GM08714 (cell line): Measurements from ENCODE around the gene ABRACL.
"Not testable (repeated sequence)": the region's sequence is repeated elsewhere in the genome, so short reads cannot be mapped to it uniquely, and the experiment has no call there.

Source experiments
- H3K4me3 ChIP-seq: fragments of 200-500 bp; sonication (Bioruptor generic); 2 replicates; pipeline ENCODE4 v1.5.1; 2014; ENCODE audit warnings: mild to moderate bottlenecking, low read length, inconsistent platforms
- ZNF274 ChIP-seq: IDR thresholded peaks from 2 replicates; pipeline ENCODE4 v1.6.1; 2012; ENCODE audit warnings: mild to moderate bottlenecking, low read depth, low read length

Gene ABRACL

DNA sequence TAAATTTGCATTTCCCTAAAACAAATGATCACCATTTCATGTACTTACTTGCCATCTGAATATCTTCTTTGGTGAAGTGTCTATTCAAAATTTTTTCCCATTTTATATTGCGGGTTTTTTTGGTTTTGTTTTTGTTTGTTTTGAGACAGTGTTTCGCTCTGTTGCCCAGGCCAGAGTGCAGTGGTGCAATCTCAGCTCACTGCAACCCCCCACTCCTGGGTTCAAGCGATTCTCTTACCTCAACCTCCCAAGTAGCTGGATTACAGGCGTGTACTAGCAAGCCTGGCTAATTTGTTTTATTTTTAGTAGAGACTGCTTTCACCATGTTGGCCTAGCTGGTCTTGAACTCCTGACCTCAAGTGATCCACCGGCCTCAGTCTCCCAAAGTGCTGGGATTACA lies 31.4 kb upstream of the ABRACL start:
- H3K4me3 ChIP-seq = no peak overlapping the region
- no peak for TF ChIP-seq ZNF274

DNA sequence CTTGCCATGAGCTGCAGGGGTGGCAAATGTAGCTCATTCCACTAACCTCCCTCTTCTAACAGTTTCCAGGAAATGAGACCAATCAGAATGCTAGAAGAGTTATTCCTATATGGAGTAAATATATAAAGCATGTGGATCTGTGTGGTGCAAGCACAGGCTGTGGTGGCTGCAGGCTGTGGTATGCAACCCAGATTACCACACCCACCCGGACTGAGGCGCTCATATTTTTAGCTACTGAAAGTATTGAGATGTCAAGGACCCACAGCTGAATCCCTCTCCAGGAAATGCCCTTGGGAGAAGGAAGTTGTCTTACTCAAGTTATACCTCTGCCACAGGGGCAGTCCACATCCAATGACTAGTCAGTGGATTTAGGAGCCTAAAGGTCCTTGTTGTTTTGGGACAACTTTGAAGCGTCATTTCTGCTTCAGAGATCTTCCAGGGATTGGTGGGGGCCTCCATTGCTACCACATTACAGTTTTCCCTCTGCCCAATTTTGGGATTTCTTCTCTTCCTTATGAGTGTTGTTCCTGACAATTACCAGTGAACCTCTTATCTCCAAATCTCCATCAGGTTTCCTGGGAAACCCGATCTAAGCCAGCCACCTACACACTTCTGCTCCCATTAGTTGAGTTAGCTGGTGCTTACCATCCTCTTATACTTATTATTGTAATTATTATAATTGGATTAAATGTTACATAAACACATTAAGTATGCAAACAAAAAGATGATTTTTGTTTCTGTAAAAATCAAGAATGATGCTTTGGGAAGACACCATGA lies 28.4 kb upstream of the ABRACL start:
- TF ChIP-seq ZNF274 = no peak
- no peak overlapping the region for H3K4me3 ChIP-seq

DNA sequence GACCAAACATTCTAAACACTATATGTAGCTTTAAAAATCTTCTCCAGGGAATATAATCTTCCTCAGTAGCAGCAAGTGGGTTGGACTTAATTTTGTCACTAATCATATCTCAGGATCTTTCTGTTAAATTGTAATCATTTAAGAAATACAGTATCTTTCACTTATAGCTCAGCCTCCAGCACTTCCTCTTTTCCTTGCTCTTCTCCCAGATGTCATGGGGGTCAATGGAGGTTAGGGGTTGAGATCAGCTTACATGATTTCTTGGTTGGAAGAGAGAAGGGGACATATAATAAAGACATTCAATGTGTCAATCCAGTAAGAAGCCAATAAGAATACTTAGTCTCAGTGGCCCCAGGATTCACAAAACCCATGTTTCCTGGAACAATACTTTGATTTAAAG lies 24.8 kb upstream of the ABRACL start:
- no peak overlapping the region for H3K4me3 ChIP-seq
- no peak for TF ChIP-seq ZNF274

DNA sequence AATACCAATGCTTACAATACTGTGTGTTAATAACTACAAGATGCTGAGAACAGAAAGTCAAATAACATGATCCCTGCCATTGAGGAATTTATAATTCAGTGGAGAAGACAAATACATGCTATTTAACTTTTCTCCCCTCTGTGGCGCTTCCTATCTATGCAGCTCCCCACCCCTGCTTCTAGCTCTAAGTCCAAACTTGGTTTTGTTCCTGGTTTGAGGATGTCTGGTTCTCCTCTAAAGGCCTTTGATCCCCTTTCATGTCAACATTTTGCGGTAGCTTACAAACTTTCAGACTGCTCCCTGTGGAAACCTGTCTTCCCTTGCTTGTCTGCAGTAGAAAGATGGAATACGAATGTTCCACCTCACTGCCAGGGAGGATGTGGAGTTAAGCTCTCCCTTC lies 22.1 kb upstream of the ABRACL start:
- TF ChIP-seq ZNF274 = no peak
- H3K4me3 ChIP-seq = no peak overlapping the region

DNA sequence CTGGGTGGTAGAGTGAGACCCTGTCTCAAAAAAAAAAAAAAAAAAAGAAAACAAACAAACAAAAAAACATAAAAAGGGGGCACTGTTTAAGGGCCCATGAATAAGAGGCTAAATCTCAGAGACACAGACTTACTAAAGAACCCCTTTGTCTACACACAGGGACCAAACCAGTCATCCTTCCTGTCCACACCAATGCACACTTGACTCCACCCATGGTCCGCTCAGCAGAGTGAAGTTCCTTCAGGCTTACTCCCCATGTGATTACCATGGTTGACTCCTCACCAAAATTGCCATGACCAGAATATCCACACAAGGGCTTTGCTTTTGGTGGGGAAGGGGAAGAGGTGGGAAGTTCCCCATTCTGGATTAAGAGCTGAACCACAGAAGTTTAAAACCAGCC lies 21.1 kb upstream of the ABRACL start:
- no peak for TF ChIP-seq ZNF274
- H3K4me3 ChIP-seq = no peak overlapping the region

DNA sequence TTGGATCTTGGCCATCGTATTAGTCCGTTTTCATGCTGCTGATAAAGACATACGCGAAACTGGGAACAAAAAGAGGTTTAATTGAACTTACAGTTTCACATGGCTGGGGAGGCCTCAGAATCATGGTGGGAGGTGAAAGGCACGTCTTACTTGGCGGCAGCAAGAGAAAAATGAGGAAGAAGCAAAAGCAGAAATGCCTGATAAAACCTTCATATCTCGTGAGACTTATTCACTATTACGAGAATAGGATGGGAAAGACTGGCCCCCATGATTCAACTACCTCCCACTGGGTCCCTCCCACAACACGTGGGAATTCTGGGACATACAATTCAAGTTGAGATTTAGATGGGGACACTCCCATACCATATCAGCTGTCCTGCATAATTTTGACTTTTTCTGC lies 20.4 kb upstream of the ABRACL start:
- no peak overlapping the region for H3K4me3 ChIP-seq
- no peak for TF ChIP-seq ZNF274

DNA sequence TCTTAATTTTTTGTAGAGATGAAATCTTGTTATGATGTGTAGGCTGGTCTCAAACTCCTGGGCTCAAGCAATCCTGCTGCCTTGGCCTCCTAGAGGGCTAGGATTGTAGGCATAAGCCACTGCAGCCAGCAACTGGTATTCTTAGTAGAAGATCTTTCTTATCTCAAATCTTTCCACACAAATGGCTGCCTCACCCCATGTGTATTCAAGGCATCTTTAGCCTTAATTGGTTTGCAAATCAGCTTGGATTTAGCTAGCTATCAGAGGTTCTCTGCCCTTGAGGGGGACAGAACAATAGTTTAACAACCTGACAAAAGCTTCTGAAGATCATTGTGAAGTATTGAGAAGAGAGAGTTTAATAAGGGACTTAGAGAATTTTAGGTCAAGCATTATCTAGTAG lies 17.9 kb upstream of the ABRACL start:
- no peak for TF ChIP-seq ZNF274

DNA sequence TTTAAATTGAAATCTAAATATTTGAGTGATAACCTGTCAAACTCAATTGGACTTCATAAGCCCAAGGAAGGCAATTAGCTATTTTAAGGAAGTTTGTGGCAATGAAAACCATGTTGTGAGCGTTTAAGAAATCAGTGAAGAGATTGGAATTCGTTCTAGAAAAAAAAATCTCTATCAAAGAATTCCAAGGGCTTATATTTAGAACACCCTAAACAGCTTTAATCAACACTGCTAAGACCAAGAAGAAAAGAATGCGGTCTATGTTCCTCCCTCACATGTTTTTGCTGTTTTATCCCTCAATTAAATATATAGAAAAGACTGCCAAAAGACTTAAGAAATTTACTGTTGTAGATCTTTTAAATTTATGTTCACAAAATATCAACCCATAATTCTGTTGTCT lies 16.6 kb upstream of the ABRACL start:
- no peak for TF ChIP-seq ZNF274
- H3K4me3 ChIP-seq = no peak overlapping the region

More for the DNA sequence above, 17.9 kb upstream of the ABRACL start:
- no peak overlapping the region for H3K4me3 ChIP-seq

DNA sequence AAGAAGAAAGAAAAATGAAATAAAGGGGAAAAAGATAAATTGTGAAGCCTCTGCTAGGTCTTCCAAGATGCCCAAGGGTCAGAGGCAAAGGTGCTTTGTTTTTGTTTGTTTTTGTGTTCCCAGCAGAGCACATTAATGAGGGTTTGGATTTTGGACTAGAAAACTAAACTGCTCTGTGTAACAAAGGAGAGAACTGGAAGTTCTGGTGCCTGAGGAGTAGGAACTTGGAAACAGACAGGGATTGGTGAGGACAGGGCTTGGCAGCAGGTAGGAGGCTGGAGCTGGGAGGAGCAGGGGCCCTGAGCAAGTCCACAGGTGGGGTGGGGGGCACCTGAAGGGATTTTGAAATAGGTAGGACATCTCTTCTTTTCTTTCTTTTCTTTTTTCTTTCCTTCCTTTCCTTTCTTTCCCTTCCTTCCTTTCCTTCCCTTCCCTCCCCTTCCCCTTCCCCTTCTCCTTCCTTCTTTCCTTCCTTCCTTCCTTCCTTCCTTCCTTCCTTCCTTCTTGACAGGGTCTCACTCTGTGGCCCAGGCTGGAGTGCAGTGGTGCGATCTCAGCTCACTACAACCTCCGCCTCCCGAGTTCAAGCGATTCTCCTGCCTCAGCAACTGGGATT lies 15.3 kb upstream of the ABRACL start:
- H3K4me3 ChIP-seq = no peak overlapping the region
- TF ChIP-seq ZNF274 = no peak

DNA sequence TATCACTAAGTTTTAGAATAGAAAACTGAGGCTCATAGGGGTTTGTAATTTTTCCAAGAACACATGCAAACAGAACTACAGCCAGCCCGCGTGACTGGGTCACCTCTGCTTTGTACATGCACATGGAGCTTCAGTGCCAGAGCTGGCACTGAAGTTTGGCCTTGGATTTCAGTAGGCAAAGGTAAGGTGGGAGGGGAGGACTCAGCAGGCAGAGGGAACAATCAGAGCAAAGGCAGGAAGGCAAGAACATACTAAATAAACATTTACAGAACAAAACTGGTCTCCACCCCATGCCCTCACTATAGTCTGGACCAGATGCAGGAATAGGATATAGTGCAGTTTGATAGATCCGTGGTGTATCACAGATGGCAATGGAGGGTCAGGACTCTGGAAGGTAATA lies 13.6 kb upstream of the ABRACL start:
- no peak for TF ChIP-seq ZNF274
- H3K4me3 ChIP-seq = no peak overlapping the region

DNA sequence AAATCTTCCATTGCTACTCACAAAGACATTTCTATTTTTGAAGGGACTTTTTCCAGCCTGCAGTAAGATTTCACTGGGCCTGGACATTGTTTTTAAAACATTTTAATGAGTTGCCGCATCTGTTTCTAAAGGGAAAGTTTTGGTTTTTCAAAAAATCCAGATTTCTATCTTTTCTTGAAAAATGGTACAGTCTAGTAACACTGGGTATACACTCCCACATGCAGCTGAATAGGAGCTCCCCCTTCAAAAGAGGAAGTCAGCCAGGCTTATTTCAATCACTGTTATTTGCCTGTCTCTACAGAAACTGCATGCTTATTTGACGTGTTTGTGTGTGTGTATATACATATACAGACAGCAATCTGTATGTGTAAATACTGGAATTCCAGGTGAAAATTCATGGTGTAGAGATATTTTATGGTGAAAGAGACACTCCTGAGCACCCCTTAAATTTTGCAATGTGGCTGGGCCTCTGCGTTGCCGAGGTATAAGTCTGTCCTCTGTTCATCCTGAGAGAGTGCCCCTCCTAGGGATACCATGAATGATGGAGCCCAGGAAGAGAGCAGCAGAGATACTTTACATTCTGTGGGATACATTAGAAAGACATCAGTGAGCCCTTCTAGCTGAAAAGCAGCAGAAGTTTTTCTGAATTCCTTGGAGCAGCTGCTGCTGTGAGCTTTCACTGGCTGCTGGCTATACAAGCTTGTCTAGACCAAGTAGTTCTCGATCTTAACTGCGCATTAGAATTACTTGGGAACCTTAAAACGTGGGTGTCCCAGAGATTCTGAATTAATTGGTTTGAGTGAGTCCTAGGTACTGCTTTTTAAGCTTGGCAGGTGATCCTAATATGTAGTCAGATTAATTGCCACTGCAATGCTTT lies 12.0 kb upstream of the ABRACL start:
- H3K4me3 ChIP-seq = no peak overlapping the region
- no peak for TF ChIP-seq ZNF274

DNA sequence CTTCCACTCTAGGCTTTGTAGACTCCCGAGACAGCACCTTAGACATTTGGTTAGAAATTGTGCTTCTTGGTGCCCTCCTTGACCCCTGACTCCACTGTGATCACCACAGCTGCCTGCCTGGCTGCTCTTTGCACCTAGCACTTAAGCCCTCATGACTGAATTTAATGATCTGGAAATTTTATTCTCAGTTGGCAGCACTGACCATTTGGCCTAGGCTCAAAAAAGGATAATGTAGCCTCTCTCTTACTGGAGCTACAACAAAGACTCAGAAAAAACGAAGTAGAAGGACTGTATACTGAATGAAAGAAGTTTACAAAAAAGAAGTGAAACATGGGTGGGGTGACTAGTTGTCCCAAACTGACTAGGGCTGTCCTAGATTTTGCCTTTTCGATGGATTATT lies 11.3 kb upstream of the ABRACL start:
- TF ChIP-seq ZNF274 = no peak
- H3K4me3 ChIP-seq = no peak overlapping the region

DNA sequence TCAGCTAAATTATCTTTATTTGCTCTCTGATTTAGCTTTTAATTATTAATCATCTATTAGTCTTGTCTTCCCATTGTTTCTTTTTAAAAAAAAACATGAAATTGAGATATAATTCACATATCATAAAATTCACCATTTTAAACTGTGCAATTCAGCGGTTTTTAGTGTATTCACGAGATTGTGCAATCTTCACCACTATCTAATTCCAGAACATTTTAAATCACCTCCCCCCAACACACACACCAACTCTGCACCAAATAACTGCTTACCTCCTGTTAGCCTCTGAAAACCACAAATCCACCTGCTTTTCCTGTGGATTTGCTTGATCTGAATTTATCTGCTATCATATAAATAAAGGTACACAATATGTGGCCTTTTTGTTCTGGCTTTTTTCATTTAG lies 8.8 kb upstream of the ABRACL start:
- no peak overlapping the region for H3K4me3 ChIP-seq
- no peak for TF ChIP-seq ZNF274

DNA sequence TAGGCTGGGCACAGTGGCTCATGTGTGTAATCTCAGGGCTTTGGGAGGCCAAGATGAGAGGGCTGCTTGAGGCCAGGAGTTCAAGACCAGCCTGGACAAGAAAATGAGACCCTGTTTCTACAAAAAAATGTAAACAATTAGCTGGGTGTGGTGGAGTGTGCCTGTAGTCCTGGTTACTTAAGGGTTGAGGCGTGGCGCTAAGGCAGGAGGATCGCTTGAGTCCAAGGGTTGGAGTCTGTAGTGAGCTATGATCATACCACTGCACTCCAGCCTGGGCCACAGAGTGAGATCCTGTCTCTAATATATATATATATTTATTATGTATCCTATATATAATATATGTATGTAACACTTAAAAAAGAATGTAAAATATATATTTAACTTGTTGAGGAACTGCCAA lies 7.9 kb upstream of the ABRACL start:
- TF ChIP-seq ZNF274 = no peak

DNA sequence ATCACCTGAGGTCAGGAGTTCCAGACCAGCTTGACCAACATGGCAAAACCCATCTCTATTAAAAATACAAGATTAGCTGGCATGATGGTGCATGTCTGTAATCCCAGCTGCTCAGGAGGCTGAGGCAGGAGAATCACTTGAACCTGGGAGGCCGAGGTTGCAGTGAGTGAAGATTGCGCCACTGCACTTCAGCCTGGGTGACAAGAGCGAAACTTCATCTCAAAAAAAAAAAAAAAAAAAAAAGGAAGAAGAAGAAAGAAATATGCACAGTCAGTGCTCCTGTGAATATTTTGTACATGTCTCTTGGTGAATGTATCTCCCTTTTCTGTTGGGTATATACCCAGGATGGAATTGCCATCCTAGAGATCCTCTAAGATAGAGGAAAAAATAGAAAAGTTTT lies 3.1 kb upstream of the ABRACL start:
- H3K4me3 ChIP-seq = not testable (repeated sequence)

More for the DNA sequence above, 7.9 kb upstream of the ABRACL start:
- H3K4me3 ChIP-seq = no peak overlapping the region
